Measurements from ENCODE around the gene PCK1.

DNA sequence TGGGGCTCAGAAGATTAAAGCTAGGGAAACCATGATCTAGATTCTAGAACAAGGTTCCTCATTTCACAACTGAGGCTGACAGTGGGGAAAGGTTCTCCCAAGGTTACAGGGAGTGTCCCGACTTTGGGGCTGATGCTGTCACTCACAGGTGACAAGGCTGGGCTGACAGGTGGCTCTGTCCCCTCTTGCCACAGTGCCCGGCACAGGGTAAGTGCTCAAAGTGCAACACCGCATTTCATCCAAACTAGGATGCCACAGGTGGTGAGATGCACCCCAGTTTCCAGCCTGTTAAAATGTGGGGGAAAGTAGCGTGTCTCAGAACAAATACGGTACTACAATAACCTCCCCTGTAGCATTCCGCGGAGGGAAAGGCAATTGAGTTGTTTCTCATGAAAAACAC lies 51.5 kb downstream of the PCK1 start:
- TF ChIP-seq, protein P1, sequence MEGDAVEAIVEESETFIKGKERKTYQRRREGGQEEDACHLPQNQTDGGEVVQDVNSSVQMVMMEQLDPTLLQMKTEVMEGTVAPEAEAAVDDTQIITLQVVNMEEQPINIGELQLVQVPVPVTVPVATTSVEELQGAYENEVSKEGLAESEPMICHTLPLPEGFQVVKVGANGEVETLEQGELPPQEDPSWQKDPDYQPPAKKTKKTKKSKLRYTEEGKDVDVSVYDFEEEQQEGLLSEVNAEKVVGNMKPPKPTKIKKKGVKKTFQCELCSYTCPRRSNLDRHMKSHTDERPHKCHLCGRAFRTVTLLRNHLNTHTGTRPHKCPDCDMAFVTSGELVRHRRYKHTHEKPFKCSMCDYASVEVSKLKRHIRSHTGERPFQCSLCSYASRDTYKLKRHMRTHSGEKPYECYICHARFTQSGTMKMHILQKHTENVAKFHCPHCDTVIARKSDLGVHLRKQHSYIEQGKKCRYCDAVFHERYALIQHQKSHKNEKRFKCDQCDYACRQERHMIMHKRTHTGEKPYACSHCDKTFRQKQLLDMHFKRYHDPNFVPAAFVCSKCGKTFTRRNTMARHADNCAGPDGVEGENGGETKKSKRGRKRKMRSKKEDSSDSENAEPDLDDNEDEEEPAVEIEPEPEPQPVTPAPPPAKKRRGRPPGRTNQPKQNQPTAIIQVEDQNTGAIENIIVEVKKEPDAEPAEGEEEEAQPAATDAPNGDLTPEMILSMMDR (conservative IDR thresholded peaks at IDR 0.05; ENCODE audit: low read depth, low read length) = no peak
- no peak for TF ChIP-seq EZH2 (IDR thresholded peaks at IDR 0.05; ENCODE audit: low read length, unreplicated experiment)
- TF ChIP-seq EZH2phosphoT487 (IDR thresholded peaks at IDR 0.05; ENCODE audit: borderline replicate concordance, low read length) = no peak
